NT2/D1 (cell line): ENCODE results near the gene PPARA.

Experiments
- SUZ12 ChIP-seq: IDR thresholded peaks from 2 replicates; pipeline ENCODE4 v1.6.1; 2011; ENCODE audit not compliant: insufficient read length, insufficient read depth; ENCODE audit errors: extremely low read depth
- ZNF274 ChIP-seq: IDR thresholded peaks from 2 replicates; pipeline ENCODE4 v1.6.1; 2011; ENCODE audit warnings: mild to moderate bottlenecking, low read depth, low read length

DNA sequence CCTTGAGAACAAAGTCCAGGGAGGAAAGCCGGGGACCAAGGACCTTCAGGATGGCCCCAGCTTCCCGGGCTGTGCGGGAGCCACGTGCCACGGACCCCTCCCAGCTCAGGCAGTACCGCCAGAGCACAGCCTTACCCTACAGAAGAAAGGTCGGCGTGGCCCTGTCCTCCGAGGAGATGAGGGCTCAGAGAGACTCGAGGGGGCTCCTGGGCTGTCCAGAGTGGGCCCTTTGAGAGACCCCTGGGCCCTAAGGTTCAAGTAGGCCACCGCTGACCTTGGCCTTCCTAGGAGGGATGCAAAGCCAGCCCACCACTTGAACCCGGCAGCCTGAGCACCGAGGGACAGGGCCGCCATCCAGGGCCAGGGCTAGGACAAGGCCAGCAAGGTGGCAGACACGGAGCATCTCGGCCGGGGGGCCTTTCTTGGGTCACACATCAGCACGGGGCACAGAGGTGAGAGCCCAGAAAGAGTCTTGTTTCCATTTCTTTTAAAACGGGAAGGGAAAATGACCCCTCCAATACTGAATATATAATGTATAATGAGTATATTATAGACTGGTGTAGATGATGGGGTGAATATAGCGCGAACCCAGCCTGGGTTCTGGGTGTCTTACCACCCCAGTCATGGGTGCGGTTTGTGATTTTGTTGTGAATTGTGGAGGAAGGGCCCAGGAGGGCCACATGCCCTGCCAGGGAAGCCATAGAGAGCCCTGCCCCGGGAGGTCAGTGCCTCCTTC, 34.4 kb upstream of the PPARA start:
- TF ChIP-seq ZNF274 = no peak
- TF ChIP-seq SUZ12 = no peak
